ENCODE measurements around the gene TMEM51.
"Not testable (repeated sequence)": the region's sequence is repeated elsewhere in the genome, so short reads cannot be mapped to it uniquely, and the experiment has no call there.

TMEM51 gene

GRCh38 chr1:15128077-15128476, 25.5 kb upstream of the TMEM51 start:
- DNase-seq (ENCODE audit: low read depth) = no peak

GRCh38 chr1:15128520-15129313, 24.8 kb upstream of the TMEM51 start:
- no peak for DNase-seq (ENCODE audit: low read depth)

GRCh38 chr1:15129944-15130343, 23.6 kb upstream of the TMEM51 start:
- no peak for DNase-seq (ENCODE audit: low read depth)

GRCh38 chr1:15130607-15131006, 22.9 kb upstream of the TMEM51 start:
- DNase-seq (ENCODE audit: low read depth) = no peak

- no peak for DNase-seq (ENCODE audit: low read depth)
Observed at GRCh38 chr1:15132965-15133364, 20.6 kb upstream of the TMEM51 start.

- DNase-seq (ENCODE audit: low read depth) = no peak
Observed at GRCh38 chr1:15134285-15134684, 19.3 kb upstream of the TMEM51 start.

- not testable (repeated sequence) for DNase-seq (ENCODE audit: low read depth)
Observed at GRCh38 chr1:15135604-15136003, 17.9 kb upstream of the TMEM51 start.

GRCh38 chr1:15137809-15138208, 15.7 kb upstream of the TMEM51 start:
- DNase-seq (ENCODE audit: low read depth) = no peak

GRCh38 chr1:15139654-15140350, 13.7 kb upstream of the TMEM51 start:
- no peak for DNase-seq (ENCODE audit: low read depth)

GRCh38 chr1:15141935-15142539, 11.5 kb upstream of the TMEM51 start:
- DNase-seq (ENCODE audit: low read depth) = no peak

GRCh38 chr1:15145327-15145726, 8.2 kb upstream of the TMEM51 start:
- no peak for DNase-seq (ENCODE audit: low read depth)

GRCh38 chr1:15146142-15146680, 7.3 kb upstream of the TMEM51 start:
- DNase-seq (ENCODE audit: low read depth) = no peak

- no peak for DNase-seq (ENCODE audit: low read depth)
Observed at GRCh38 chr1:15146971-15147376, 6.6 kb upstream of the TMEM51 start.

- no peak for DNase-seq (ENCODE audit: low read depth)
Observed at GRCh38 chr1:15148004-15148403, 5.5 kb upstream of the TMEM51 start.

GRCh38 chr1:15148475-15148874, 5.1 kb upstream of the TMEM51 start:
- no peak for DNase-seq (ENCODE audit: low read depth)

- no peak for DNase-seq (ENCODE audit: low read depth)
Observed at GRCh38 chr1:15148941-15149340, 4.6 kb upstream of the TMEM51 start.

- DNase-seq (ENCODE audit: low read depth) = no peak
Observed at GRCh38 chr1:15150376-15150775, 3.2 kb upstream of the TMEM51 start.

GRCh38 chr1:15151377-15151806, 2.2 kb upstream of the TMEM51 start:
- no peak for DNase-seq (ENCODE audit: low read depth)

- no peak for DNase-seq (ENCODE audit: low read depth)
Observed at GRCh38 chr1:15151871-15152270, 1.7 kb upstream of the TMEM51 start.

- no peak for DNase-seq (ENCODE audit: low read depth)
Observed at GRCh38 chr1:15152318-15153183, 996 bp upstream of the TMEM51 start.

- no peak for DNase-seq (ENCODE audit: low read depth)
Observed at GRCh38 chr1:15153842-15154479, 414 bp downstream of the TMEM51 start.
